Stimulated activated CD4-positive, alpha-beta T cell treated with anti-CD3 and anti-CD28 coated beads, Interleukin-1b, Interleukin-23, amount 100 ng/mL, for 48 hours (primary cell): ENCODE measurements around the gene LSAMP.

Experiments used
- DNase-seq: peaks from one replicate; pipeline ENCODE4 v3.0.0-alpha.2; 2020

Gene LSAMP

DNA sequence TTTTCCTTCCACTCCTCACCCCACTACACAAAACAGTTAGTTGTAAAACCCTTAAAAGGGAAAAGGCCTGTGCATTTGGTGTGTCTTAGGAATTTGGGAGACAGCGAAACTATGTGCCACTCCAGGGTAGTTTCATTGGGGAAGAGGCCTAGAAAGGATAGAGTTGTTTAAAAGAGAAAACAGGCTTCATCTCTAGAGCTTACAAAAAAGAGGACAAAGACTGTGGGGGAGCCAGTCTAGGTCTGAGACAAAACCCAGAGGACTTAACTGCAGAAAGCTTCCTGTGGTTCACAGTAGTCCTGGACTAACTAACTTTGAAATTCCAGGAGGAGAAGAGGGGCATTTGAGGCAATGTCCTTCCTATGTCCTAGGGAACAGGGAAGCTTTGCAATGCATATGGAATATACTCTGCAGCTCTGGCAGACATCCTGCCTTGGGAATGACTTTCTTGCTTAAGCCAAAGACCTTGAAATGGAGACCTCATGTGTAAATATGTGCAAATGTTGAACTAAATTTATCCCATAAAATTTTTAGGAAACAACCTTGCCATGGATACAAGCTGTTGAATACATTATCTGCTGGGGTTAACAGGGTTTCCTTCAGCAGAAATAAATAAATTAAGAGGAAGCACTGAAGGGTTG, 159.4 kb downstream of the LSAMP start:
- DNase-seq: no peak

DNA sequence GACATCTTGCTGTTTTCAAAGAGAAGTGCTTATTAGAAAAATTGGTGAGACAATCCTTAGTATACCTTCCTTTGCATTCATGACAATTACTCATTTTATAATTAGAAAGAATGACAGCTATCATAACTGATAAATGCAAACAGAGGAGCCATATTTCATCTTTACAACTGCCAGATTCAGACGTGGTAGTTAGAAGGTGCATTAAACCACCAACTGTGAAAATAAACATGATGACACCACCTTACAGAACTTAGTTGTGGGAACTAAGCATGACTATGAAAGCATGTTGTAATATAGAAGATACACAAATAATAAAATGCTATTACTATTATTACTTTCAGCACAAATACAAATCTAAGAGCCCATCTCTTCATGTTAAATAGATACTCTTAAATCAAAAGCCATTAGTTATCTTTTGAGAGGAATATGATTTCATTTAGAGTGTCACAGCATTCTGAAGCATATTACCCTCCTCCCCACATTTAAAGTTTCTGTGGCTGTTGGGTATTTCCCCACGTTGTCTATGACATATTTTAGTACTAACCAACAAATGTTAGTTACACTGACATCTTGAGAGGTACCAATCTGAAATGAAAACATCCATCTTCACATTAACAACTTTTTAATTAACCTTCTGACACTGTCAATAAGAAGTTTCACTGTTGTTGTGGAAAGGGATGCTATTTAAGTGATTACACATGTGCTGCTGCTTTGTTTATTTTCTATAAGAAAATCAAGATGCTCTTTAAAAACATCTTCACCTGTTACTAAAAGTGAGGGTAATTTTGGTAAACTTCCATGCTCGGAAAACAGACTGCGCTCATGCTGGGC, 163.8 kb downstream of the LSAMP start:
- no peak for DNase-seq

- no peak for DNase-seq
Observed at GRCh38 chr3:116280130-116280740, 165.1 kb downstream of the LSAMP start.

DNA sequence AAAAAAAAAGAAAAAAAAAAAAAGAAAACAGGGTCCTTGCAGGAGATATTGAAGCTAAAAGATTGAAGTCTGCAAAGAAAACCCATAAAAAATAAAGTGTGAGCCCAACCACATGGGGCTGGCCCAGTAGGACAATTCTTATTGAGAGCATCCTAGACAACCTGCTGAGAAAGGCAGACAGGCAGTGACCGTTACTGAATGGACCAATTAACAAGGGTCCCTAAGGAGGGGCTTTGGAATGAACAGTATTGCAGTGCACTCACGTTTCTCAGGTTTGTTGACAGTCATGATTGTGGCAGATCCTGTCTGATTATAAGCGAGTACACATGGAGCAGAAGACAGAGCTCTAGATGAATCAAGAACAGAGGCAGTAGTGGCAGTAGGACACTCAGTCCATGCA, 168.6 kb downstream of the LSAMP start:
- DNase-seq: no peak

DNA sequence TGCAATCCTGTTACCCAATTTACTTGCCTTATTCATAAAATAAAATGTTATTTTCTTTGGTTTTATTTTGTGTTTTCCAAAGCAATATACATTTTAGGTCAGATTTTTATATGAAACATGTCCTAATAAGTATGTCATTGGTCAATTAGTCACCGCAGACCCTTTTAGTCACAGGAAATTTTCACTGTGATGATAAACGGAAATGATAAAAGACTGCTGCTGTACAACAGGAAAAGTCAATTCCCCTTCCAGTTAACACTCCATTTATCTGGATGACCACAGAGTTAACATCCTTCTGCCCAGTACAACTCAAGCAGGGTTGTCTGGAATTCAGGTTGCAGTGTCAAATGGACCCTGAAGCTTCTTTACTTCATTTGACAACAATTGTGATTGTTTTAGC, 175.2 kb downstream of the LSAMP start:
- DNase-seq: no peak

- no peak for DNase-seq
Observed at GRCh38 chr3:116267116-116267515, 178.2 kb downstream of the LSAMP start.

DNA sequence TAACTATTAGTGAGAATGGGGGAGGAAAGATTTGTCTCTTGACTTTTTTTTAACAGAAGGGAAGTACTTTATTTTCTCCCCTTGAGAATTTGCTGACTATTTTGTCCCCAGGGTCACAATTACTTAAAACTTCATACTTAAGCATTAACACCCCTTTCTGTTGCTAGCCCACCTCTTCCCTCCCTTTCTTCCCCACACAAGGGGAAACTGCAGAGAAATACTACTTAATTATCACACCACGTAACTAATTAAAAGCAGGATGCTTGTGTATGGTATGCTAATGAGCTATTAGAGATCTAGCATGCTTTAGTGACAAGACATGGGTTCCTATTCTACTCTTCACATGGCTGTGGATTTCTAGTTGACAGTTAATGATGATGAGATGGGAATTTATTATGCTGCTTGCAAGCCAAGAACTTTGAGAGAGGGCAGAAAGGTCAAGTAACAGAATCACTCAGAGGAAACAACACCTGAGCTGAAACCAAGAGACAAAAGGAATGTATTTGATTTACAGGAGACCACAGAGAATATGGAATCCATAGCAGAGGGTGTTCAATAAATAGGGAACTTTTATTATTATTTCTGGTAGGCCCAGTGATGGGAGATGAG, 179.2 kb downstream of the LSAMP start:
- DNase-seq: no peak

DNA sequence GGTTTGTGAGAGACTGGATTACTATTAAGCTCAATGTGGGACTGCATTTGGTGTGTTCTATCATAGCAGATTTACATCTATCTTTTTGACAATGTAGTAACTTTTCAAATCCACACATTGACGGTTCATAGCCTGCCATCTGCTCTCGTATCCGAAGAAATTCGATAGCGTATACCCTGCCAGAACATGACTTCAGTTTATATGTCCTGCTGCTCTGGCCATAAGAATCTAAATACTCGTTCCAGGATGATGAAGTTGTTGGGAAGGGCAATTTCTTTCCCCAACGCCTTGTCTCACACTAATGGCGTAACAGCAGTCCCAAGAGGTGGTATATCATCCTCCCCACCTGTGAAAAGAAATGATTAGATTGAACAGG, 180.0 kb downstream of the LSAMP start:
- DNase-seq: no peak

DNA sequence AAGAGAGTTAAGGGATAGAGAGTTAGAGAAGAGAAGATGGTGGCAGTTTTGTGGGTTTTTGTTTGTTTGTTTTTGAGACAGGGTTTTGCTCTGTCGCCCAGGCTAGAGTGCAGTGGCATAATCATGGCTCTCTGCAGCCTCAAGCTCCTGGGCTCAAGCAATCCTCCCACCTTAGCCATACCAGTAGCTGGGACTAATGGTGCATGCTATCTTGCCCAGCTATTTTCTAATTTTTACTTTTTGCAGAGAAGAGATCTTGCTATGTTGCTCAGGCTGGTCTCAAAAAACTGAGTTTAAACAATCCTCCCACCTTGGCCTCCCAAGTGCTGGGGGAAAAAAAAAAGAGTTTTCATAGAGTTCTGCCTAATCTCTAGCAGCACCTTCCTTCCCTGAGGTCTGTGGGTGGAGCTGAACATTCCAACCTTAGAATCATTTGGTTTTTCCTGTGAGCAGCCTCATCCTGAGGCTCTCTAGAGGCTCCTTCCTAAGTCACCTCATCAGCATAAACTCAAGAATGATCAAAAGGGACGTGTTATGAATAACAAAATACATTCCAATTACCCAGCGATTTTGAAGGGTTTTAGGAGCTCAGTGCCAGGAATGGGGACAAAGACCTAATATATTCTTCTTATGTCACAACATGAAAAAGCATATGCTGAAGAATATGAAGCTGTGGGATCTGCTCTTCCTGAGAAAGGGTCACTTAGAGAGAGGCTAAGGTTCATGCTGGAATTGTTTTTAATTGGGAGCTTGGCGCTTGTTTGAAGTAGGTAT, 180.6 kb downstream of the LSAMP start:
- no peak for DNase-seq

DNA sequence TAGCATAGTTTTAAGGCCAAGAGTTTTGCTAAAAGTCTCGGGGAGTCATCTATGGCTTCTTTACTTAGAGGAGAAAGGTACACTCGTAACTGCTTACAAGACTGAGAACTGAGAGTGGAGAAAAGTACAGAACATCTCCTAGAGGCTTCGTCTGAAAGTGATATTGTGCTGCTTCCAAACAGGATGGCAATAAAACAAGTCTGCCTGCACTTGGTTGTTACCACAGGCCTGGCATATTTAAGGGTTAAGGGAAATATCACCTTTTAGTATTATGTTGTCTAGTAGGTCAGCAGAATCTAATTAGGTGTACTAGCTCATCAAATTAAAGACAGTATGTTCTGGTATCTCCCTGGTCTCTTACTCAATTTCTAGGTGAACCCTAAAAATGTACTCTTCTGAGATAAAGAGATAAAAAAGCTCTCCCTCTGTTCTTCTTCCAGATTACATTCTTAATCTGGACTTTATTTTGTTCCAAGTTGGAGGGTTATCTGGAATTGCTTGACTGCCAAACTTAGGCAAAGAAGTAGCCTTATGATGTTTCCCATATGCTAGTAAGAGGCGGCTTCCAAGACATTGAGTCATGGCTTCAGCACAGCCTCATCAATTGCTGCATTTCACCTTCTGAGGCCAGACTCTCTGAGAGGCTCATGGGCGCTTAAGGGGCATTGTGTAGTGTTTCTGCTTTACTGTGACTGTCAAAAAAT, 181.3 kb downstream of the LSAMP start:
- no peak for DNase-seq

DNA sequence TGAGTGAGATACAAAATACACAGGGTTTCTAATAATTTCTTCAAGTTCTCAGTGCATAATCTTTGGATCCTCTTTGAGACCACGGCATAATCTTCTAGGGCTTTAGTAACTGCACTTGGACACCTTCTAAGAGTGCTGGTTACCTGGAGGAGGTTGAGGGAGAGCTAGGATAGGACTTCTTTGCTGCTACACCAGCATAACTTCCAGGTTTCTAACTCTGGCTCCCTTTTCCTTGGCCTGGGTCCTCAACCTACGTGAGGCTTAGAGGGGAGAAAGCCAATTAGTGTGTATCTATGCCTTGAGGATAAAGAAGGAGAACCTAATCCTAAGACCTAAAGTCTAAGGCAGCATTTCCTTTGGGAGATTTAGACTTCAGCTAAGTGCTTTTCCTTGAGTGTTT, 184.8 kb downstream of the LSAMP start:
- DNase-seq: no peak

GRCh38 chr3:116259984-116260383, 185.3 kb downstream of the LSAMP start:
- no peak for DNase-seq

- no peak for DNase-seq
Observed at GRCh38 chr3:116256843-116257485, 188.3 kb downstream of the LSAMP start.

- no peak for DNase-seq
Observed at GRCh38 chr3:116254541-116254940, 190.7 kb downstream of the LSAMP start.

DNA sequence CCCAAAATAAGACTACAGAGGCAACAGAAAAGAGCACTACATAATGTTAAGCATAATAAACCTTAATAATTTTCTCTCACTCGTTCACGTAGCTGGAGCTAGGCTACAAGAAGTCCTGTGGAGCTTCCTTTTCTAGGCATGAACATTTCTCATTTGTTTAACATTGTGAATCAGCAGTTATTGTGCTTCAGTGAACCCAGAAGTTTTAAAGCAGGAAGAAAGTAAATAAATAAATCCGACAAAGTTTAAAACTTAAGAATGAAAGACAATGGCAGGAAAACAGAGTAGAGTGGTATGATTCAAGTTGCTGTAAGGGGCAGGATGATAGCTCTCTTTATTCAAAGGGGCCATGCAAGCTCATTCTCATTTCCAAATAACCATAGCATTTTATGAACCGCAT, 191.8 kb downstream of the LSAMP start:
- no peak for DNase-seq

- DNase-seq: no peak
Observed at GRCh38 chr3:116247605-116248004, 197.7 kb downstream of the LSAMP start.

DNA sequence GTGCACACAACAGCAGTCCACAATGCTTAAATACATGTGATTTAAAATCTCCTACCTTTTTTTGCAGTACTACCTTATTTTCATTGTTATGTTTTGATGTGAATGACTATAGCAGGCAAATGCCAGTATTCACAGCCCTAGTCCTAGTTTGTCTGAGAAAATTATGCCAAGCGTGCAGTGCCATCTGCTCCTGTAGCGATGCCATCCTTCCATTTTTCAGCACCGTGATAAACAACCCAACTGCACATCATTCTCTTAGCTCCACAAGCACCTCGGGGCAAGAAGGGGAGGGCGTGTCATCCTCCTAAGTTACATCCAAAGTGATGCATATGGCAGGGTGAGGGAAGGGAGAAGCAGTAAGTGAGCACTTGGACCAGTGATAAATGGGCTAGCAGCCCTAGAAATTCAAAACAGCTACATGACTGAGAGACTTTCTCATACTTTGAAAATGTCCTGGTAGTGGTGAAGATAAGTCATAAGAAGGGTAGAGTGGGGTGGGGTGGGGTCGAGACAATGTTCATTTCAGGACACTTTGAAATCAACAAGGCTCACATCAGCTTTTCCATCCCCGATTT, 198.8 kb downstream of the LSAMP start:
- DNase-seq: no peak

DNA sequence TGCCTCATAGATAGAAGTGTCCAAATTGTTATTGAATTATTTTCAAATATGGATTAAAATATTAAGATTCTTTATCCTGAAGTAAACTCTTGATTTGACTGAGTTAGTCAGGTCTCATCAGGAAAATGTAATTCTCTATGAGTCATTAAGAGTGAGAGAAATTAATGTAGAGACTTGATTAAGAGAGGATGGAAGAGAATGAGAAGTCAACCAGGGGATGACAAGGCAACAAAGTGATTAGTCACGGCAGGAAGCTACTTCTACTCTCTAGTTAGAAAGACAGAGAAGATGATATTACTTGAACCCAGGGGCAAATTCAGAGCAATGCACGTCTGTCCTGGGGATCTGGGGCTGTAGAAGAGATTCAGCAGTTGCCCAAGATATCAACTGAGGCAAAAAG, 202.5 kb downstream of the LSAMP start:
- no peak for DNase-seq

DNA sequence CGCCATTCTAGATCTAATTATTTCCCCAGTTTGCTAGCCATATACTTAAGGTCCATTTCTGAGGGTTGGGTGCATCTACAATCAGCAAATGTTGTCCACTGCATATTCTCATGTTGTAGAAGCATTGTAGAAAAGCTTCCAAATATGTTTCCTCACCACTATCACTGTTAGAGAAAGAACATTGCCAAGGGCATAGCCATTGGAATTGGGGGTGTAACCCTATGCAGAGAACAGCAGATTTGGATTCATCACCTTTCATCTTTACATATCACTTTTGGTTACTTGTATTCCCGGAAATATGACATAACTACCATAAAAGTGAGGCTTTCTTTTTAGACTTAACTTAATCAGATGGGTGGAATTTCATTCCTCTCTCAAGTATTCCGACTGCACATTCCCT, 203.6 kb downstream of the LSAMP start:
- no peak for DNase-seq

DNA sequence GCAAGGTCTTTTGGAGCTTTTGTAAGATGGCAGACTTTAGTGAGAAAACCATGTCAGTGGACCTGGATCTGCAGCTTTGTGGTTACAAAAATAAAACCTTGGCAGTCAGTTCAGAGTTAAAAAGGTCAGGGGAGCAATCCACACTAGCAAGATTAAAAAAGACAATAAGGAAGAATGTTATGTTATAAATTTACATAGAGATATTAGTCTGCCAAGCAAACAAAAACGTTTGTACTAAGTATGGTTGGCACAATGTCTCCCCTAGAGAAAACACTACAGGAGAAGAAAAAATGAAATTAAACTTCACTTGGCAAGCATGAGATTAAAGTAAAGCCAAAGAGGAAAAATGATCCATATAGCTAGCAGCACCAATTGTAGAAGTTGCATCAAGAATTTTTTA, 205.0 kb downstream of the LSAMP start:
- DNase-seq: no peak

GRCh38 chr3:116238846-116239565, 206.3 kb downstream of the LSAMP start:
- DNase-seq: no peak
